ENCODE data around the gene XKR7.

- TF ChIP-seq RARB (CRISPR knock-in tag; IDR thresholded peaks at IDR 0.05), result no peak
- no peak for TF ChIP-seq TCF4 (CRISPR knock-in tag; IDR thresholded peaks at IDR 0.05; ENCODE audit: borderline replicate concordance)
- TF ChIP-seq PATZ1 (CRISPR knock-in tag; IDR thresholded peaks at IDR 0.05; ENCODE audit: borderline replicate concordance), result no peak
- TF ChIP-seq ISL1 (CRISPR knock-in tag; IDR thresholded peaks at IDR 0.05), result no peak
- no peak for TF ChIP-seq ZC3H10 (CRISPR knock-in tag; IDR thresholded peaks at IDR 0.05)
Measured at GRCh38 chr20:31927627-31928159, 40.3 kb upstream of the XKR7 start.
